ENCODE measurements around the gene NECAP2.
"Not testable (repeated sequence)": the region's sequence is repeated elsewhere in the genome, so short reads cannot be mapped to it uniquely, and the experiment has no call there.

NECAP2 gene

GRCh38 chr1:16449065-16449464, 8.5 kb downstream of the NECAP2 start:
- no peak overlapping the region for H3K27ac ChIP-seq
- no peak for TF ChIP-seq CTCF (conservative IDR thresholded peaks at IDR 0.05)

- H3K27ac ChIP-seq, result no peak overlapping the region
- TF ChIP-seq CTCF (conservative IDR thresholded peaks at IDR 0.05), result no peak
Observed at GRCh38 chr1:16449666-16450065, 9.1 kb downstream of the NECAP2 start.

GRCh38 chr1:16450863-16451481, 10.4 kb downstream of the NECAP2 start:
- TF ChIP-seq CTCF (conservative IDR thresholded peaks at IDR 0.05), result no peak
- H3K27ac ChIP-seq, result no peak overlapping the region

DNA sequence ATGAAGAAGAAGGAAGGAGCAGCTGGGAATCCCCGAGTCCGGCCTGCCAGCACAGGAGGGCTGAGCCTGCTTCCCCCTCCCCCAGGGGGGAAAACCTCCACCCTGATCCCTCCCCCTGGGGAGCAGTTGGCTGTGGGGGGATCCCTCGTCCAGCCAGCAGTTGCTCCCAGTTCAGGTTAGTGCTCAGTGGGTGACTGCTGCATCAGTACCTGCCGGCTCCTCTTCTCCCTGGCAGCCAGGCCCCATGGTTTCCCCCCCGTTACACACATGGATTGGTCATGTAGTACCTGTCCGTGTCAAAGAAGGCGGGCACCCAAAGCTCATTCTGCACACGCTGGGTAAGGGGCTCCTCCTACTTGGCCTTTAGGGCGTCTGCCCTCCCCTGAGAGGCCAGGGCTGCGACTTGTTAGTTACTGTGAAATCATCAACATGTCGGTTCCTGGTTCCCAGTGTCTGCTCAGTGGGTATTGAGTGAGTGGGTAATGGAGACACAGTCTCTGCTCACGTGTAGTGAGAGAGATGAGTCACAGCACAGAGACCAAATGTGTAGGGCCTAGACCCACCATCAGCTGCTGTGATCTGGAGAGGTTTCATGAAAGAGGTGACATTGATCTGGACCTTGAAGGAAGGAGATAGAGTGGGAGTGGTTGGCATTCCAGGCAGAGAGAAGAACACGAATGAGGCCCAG, 11.5 kb downstream of the NECAP2 start:
- H3K27ac ChIP-seq, result no peak overlapping the region
- TF ChIP-seq CTCF (conservative IDR thresholded peaks at IDR 0.05), result no peak

GRCh38 chr1:16454909-16455308, 14.4 kb downstream of the NECAP2 start:
- H3K27ac ChIP-seq, result not testable (repeated sequence)

DNA sequence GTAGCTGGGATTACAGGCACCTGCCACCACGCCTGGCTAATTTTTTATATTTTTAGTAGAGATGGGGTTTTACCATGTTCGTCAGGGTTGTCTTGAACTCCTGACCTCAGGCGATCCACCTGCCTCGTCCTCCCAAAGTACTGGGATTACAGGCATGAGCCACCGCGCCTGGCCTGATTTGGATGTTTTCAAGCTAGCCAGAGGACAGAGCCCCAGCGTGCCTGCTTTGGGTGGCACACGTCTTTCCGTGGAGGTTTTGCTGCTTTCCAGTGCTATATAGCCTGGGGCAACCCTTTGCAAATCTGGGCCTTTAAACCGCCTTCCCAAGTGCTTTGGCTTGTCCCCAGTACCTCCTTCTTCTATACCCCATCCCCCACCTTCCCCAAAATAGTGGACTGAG, 15.6 kb downstream of the NECAP2 start:
- H3K27ac ChIP-seq, result not testable (repeated sequence)

DNA sequence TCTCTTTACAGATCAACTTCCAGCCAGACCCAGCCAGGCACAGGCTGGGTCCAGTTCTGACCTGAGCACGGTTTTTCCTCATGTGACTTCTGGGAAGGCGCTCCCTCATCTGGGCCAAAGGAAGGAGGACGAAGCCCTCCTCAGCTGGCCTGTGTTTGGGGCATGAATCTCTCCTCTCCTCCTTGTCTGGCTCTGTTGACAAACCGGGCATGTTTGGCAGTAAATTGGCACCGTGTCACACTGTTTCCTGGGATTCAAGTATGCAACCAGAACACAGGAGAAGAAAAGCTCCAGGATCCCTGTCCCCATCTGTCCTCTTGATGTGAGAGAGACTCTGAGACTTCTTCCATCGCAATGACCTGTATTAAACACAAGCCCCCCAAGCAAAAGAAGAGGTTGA, 18.3 kb downstream of the NECAP2 start:
- no peak for TF ChIP-seq CTCF (conservative IDR thresholded peaks at IDR 0.05)
- H3K27ac ChIP-seq, result no peak overlapping the region

DNA sequence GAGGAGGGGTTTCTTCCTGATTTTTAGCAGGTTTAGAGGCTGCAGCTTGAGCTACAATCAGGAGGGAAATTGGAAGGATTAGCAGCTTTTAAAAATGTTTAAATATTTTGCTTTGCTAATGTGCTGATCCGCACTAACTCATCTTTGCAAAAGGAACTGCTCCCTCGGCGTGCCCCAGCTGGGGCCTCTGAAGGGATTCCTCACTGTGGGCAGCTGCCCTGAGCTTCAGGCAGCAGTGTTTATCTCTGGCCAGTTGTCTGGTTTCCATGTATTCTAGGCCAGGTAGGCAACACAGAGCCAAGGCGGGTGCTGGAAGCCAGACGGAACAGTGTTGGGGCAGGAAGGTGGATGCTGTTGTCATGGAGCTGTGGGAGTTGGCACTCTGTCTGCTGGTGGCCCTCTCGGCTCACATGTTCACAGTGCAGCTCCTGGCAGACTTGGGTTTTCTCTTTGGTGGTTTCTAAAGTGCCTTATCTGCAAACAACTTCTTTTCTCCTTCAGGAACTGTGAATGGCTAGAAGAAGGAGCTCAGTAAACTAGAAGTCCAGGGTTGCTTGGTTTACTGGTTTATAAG, 18.9 kb downstream of the NECAP2 start:
- H3K27ac ChIP-seq, result no peak overlapping the region
- TF ChIP-seq CTCF (conservative IDR thresholded peaks at IDR 0.05), result no peak

All from VCaP (cell line).